RWPE2 (cell line): ENCODE results near the gene MAPK8.

Source experiments
- ATAC-seq: fragments of 200-7000 bp; cut with Tn5 transposase; 3 replicates; pipeline ENCODE4 v1.9.1; 2021; ENCODE audit warnings: low read depth
- DNase-seq: peaks from one replicate; pipeline ENCODE4 v3.0.0-alpha.2; 2020; ENCODE audit warnings: low spot score
- H3K27ac ChIP-seq: fragments of 450-650 bp; 2 replicates; pipeline ENCODE4 v1.5.1; 2017; ENCODE audit warnings: mild to moderate bottlenecking; ENCODE audit not compliant: poor library complexity, severe bottlenecking
- H3K27me3 ChIP-seq: fragments of 250-450 bp; sonication (Bioruptor Pico); 2 replicates; pipeline ENCODE4 v1.5.1; 2021; ENCODE audit warnings: mild to moderate bottlenecking, moderate library complexity; ENCODE audit not compliant: insufficient read depth, poor library complexity, severe bottlenecking
- H3K36me3 ChIP-seq: fragments of 250-450 bp; sonication (Bioruptor Pico); 2 replicates; pipeline ENCODE4 v1.5.1; 2020; ENCODE audit warnings: low read depth, mild to moderate bottlenecking, moderate library complexity
- H3K4me1 ChIP-seq: fragments of 250-450 bp; sonication (Bioruptor Pico); 2 replicates; pipeline ENCODE4 v1.5.1; 2021; ENCODE audit warnings: mild to moderate bottlenecking, moderate library complexity; ENCODE audit not compliant: insufficient read depth, poor library complexity, severe bottlenecking
- H3K4me3 ChIP-seq: fragments of 250-450 bp; sonication (Bioruptor Pico); 2 replicates; pipeline ENCODE4 v1.5.1; 2021; ENCODE audit warnings: mild to moderate bottlenecking, moderate library complexity; ENCODE audit not compliant: severe bottlenecking
- H3K9me3 ChIP-seq: fragments of 250-450 bp; sonication (Bioruptor Pico); 2 replicates; pipeline ENCODE4 v1.5.1; 2021; ENCODE audit warnings: mild to moderate bottlenecking, moderate library complexity; ENCODE audit not compliant: severe bottlenecking
- TF ChIP-seq, protein P1 (sequence below): fragments of 450-650 bp; IDR thresholded peaks from one replicate; pipeline ENCODE4 v1.5.1; 2017; ENCODE audit warnings: mild to moderate bottlenecking, moderate library complexity; ENCODE audit not compliant: poor library complexity, severe bottlenecking

Gene MAPK8

DNA sequence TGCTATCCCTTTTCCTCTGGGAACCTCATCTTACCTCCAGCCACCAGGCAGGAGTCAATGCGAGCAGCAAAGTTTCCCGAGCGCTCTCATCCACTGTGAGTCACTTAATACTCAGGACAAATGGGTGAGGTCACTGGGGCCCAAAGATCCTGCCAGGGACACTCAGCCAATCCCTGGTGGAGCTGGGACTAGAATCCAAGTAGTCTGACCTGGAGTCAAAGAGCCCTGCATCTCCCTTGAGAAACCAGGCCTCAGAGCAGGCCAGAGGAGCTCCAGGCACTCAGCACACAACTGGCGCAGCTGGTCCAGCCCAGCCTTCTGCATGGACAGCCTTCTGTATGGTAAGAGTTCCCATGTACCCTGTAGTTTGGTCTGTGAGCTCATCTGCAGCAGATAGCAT, 142.3 kb downstream of the MAPK8 start:
- H3K36me3 ChIP-seq, result no peaks in the 10 kb centered on the region
- ATAC-seq (peak; percentile 35; the same call in 2 of the 3 replicates), DNase-seq (no peak)
- no peaks in the 10 kb centered on the region for H3K27me3 ChIP-seq
- no peaks in the 10 kb centered on the region for H3K9me3 ChIP-seq
- H3K4me1 ChIP-seq, result no peaks in the 10 kb centered on the region
- no peak overlapping the region for H3K27ac ChIP-seq
- no peak overlapping the region for H3K4me3 ChIP-seq
- TF ChIP-seq, protein P1, sequence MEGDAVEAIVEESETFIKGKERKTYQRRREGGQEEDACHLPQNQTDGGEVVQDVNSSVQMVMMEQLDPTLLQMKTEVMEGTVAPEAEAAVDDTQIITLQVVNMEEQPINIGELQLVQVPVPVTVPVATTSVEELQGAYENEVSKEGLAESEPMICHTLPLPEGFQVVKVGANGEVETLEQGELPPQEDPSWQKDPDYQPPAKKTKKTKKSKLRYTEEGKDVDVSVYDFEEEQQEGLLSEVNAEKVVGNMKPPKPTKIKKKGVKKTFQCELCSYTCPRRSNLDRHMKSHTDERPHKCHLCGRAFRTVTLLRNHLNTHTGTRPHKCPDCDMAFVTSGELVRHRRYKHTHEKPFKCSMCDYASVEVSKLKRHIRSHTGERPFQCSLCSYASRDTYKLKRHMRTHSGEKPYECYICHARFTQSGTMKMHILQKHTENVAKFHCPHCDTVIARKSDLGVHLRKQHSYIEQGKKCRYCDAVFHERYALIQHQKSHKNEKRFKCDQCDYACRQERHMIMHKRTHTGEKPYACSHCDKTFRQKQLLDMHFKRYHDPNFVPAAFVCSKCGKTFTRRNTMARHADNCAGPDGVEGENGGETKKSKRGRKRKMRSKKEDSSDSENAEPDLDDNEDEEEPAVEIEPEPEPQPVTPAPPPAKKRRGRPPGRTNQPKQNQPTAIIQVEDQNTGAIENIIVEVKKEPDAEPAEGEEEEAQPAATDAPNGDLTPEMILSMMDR, result no peak

DNA sequence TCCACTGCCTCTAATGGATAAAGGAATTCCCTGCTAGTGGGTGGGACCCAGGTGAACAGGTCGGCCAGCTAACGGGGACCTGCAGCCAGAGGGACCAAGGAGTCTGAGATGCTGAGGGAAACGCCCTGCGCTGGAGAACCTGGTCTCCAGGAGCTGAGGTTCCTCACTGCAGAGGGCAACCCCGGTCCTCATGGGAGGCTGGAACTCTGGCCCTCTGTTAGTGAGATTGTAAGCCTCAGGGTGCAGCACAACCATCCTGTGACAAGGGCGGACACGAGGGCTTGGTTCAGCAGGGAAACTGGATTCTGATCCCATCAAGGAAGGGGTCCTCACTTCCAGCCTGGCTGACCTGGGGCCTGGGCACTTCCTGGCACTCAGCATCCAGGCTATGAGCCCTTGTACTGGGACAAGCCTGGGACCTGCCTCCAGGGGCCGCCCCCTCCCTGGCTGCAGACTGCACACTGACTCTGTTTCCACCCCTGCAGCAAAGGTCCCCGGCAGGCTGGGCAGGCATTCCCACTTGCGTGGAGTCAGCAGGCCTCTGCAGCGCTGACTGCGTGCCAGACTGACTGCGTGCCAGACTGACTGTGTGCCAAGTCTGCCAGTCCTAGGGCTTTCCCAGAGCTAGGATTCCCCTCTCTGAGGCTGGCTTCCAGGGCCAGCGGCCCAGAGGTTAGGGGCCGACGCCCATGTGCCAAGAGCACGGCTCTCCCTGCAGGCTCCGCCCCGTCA, 143.2 kb downstream of the MAPK8 start:
- H3K36me3 ChIP-seq, result no peaks in the 10 kb centered on the region
- no peak for ATAC-seq

DNA sequence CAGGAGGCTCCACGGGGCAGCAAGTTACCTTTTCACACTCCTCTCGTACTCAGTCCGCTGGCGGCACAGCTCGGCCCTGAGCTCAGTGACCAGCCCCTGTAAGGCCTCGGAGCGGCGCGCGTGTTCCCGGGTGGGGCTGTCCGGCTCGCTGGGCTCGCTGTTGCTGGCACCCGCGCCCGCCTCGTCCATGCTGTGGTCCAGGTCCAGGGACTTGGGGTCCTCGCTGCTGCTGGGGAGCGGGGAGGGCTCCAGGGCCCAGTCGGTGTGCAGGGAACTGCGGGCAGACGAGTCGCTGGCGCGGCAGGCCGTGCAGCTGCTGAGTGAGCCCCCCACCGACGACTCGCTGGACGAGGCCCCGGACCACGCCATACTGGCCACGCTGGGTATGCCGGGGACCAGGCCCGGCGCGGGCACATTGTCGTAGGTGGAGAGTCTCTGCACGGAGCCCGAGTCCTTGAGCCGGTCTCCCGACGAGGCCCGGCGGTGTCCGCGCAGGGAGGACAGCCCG, 143.8 kb downstream of the MAPK8 start:
- ATAC-seq, result no peak
- TF ChIP-seq, protein P1, result no peak

More for the DNA sequence above, 143.2 kb downstream of the MAPK8 start:
- no peak overlapping the region for H3K27ac ChIP-seq
- TF ChIP-seq, protein P1, result no peak
- no peaks in the 10 kb centered on the region for H3K9me3 ChIP-seq
- H3K4me3 ChIP-seq, result no peak overlapping the region
- no peaks in the 10 kb centered on the region for H3K27me3 ChIP-seq
- DNase-seq, result peak; percentile 49
- no peaks in the 10 kb centered on the region for H3K4me1 ChIP-seq

DNA sequence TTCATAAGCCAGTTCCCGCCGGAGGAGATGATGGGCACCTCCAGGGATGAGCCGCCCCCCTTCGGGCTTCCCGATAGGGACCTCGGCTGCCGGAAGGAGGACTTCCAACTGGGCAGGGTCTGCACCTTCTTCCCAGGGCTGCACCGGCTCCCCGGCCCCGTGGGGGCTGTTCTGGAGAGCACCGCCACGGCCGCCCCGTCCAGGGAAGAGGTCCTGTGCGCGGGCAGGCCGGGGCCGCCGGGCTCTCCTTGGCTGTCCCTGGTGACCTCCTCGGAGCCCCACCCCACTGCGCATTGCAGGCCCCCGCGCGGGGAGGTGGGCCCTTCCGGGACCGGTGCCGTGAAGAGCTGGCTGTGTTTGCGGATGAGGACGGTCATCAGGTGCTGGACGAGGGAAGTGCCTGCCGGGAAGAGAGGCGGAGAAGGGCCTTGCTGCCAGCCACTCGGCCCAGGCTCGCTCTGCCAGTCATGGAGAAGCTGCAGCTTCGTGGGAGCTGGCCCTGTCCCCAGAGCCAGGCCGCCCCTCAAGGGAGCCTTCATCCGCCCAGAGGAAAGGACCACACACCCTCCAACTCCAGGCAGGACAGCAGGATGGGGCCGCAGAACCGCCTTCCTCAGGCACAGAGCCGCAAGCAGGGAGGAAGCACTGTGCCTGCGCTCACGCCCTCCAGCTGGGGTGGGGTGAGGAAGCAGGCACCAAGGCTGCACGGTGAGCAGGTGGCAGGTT, 144.4 kb downstream of the MAPK8 start:
- H3K36me3 ChIP-seq, result no peaks in the 10 kb centered on the region
- H3K27ac ChIP-seq, result no peak overlapping the region
- H3K4me1 ChIP-seq, result no peaks in the 10 kb centered on the region
- H3K27me3 ChIP-seq, result no peaks in the 10 kb centered on the region
- ATAC-seq, result no peak
- DNase-seq, result peak; percentile 53
- TF ChIP-seq, protein P1, result no peak
- H3K9me3 ChIP-seq, result no peaks in the 10 kb centered on the region
- no peak overlapping the region for H3K4me3 ChIP-seq

More for the DNA sequence above, 143.8 kb downstream of the MAPK8 start:
- DNase-seq, result peak; percentile 49
- H3K27me3 ChIP-seq, result no peaks in the 10 kb centered on the region
- H3K36me3 ChIP-seq, result no peaks in the 10 kb centered on the region
- no peak overlapping the region for H3K27ac ChIP-seq
- H3K9me3 ChIP-seq, result no peaks in the 10 kb centered on the region
- H3K4me3 ChIP-seq, result no peak overlapping the region
- H3K4me1 ChIP-seq, result no peaks in the 10 kb centered on the region
